SK-N-SH (cell line): Measurements from ENCODE around the gene UBR1. TPM values are rescaled to one million over a fixed set of nuclear protein-coding genes. Genes with fewer than 3 reads are reported as not detected.

Source experiments
- CTCF ChIA-PET: fragments of 300-600, 350-600 bp; formaldehyde crosslinking; extraction: SDS; loops from one replicate; lab custom pipeline; 2021; lab: Yijun Ruan, JAX
- POLR2A ChIA-PET: fragments of 350-600 bp; sonication (Branson Sonifier 250); formaldehyde crosslinking; extraction: SDS; loops from one replicate; lab custom pipeline; 2020; ENCODE audit warnings: antibody characterized with exemption, inconsistent platforms; lab: Yijun Ruan, JAX
- DNase-seq: peaks from one replicate; pipeline ENCODE4 v3.0.0; 2012
- H2AFZ ChIP-seq: fragments of 200-600 bp; sonication (generic); 2 replicates; pipeline ENCODE4 v1.8.1; 2016; ENCODE audit warnings: antibody characterized with exemption, mild to moderate bottlenecking, low read depth
- H3F3A ChIP-seq: fragments of 200-600 bp; sonication (generic); replicated peaks from 2 replicates; pipeline ENCODE3; 2016; ENCODE audit warnings: antibody characterized with exemption, mild to moderate bottlenecking; ENCODE audit not compliant: insufficient read depth
- H3K27ac ChIP-seq, 2 experiments: fragments of 200-500 bp in 1 of 2; fragments of 200-600 bp in 1 of 2; sonication (Bioruptor generic) in 1 of 2; sonication (generic), shearing (Covaris generic) in 1 of 2; 2 replicates each; pipeline versions ENCODE4 v1.5.1 to v1.6.1; 2014 to 2016; ENCODE audit warnings: low read depth in 2 of 2, inconsistent platforms in 1 of 2, low read length in 1 of 2, mild to moderate bottlenecking in 1 of 2, mixed read lengths in 1 of 2
- H3K27me3 ChIP-seq: fragments of 200-600 bp; sonication (generic), shearing (Covaris generic); 2 replicates; pipeline ENCODE4 v1.6.1; 2016; ENCODE audit warnings: mixed run types; ENCODE audit not compliant: insufficient read depth
- H3K36me3 ChIP-seq, 2 experiments: fragments of 200-500 bp in 1 of 2; fragments of 200-600 bp in 1 of 2; sonication (Bioruptor generic) in 1 of 2; sonication (generic) in 1 of 2; replicated peaks in 1 of 2; 2 replicates each; pipeline versions ENCODE3 to v1.5.1; 2014 to 2016; ENCODE audit warnings: low read length in 1 of 2, mild to moderate bottlenecking in 1 of 2; ENCODE audit not compliant: insufficient read depth in 2 of 2, control insufficient read depth in 1 of 2
- H3K4me1 ChIP-seq, 2 experiments: fragments of 200-500 bp in 1 of 2; fragments of 200-600 bp in 1 of 2; sonication (Bioruptor generic) in 1 of 2; sonication (generic), shearing (Covaris generic) in 1 of 2; 2 replicates each; pipeline versions ENCODE4 v1.5.1 to v1.6.1; 2014 to 2016; ENCODE audit warnings: low read depth in 1 of 2, low read length in 1 of 2, mixed run types in 1 of 2; ENCODE audit not compliant: insufficient read depth in 2 of 2, control insufficient read depth in 1 of 2
- H3K4me2 ChIP-seq: fragments of 200-600 bp; sonication (generic), shearing (Covaris generic); 2 replicates; pipeline ENCODE4 v1.6.1; 2017; ENCODE audit warnings: mixed run types
- H3K4me3 ChIP-seq, 2 experiments: fragments of 200-500 bp in 1 of 2; fragments of 200-600 bp in 1 of 2; sonication (Bioruptor generic) in 1 of 2; sonication (generic), shearing (Covaris generic) in 1 of 2; 2 replicates each; pipeline versions ENCODE4 v1.5.1 to v1.8.1; 2014 to 2016; ENCODE audit warnings: low read depth in 2 of 2, inconsistent platforms in 1 of 2, low read length in 1 of 2, mild to moderate bottlenecking in 1 of 2, mixed read lengths in 1 of 2, moderate library complexity in 1 of 2
- H3K79me2 ChIP-seq: fragments of 200-600 bp; sonication (generic); 2 replicates; pipeline ENCODE4 v1.8.1; 2017; ENCODE audit warnings: mild to moderate bottlenecking; ENCODE audit not compliant: insufficient read depth
- H3K9ac ChIP-seq: fragments of 200-600 bp; sonication (generic); 2 replicates; pipeline ENCODE4 v1.6.1; 2017; ENCODE audit warnings: mixed run types
- H3K9me2 ChIP-seq: fragments of 200-600 bp; sonication (generic); 2 replicates; pipeline ENCODE4 v1.6.1; 2017; ENCODE audit warnings: mixed run types
- H3K9me3 ChIP-seq: fragments of 200-600 bp; sonication (generic); 2 replicates; pipeline ENCODE4 v1.6.1; 2017; ENCODE audit warnings: mixed run types, mild to moderate bottlenecking, moderate library complexity
- H4K20me1 ChIP-seq: fragments of 200-600 bp; sonication (generic); 2 replicates; pipeline ENCODE4 v1.6.1; 2017; ENCODE audit warnings: mild to moderate bottlenecking, mixed run types; ENCODE audit not compliant: insufficient read depth
- CHD2 ChIP-seq: fragments of 150-350 bp; IDR thresholded peaks from 2 replicates; pipeline ENCODE4 v1.6.1; 2018; ENCODE audit warnings: low read length; ENCODE audit not compliant: partially characterized antibody
- EP300 ChIP-seq, 2 experiments: IDR thresholded peaks; 2 replicates each; pipeline versions ENCODE4 v1.4.0 to v1.6.1; 2012; ENCODE audit warnings: borderline replicate concordance in 1 of 2, low read depth in 1 of 2, low read length in 1 of 2
- FOXJ3 ChIP-seq: sonication (generic); formaldehyde crosslinking; IDR thresholded peaks from 2 replicates; pipeline ENCODE4 v1.5.1; 2020; ENCODE audit warnings: mild to moderate bottlenecking, missing genetic modification reagents
- FOXM1 ChIP-seq: IDR thresholded peaks from 2 replicates; pipeline ENCODE4 v1.4.0; 2012; ENCODE audit warnings: low read depth, mild to moderate bottlenecking
- GABPA ChIP-seq: IDR thresholded peaks from 2 replicates; pipeline ENCODE4 v1.4.0; 2012; ENCODE audit warnings: low read depth, mild to moderate bottlenecking
- GATA2 ChIP-seq: sonication (generic); formaldehyde crosslinking; IDR thresholded peaks from 2 replicates; pipeline ENCODE4 v1.5.0; 2020; ENCODE audit warnings: mild to moderate bottlenecking, missing genetic modification reagents
- JUND ChIP-seq: IDR thresholded peaks from 2 replicates; pipeline ENCODE4 v1.4.0; 2012
- MXI1 ChIP-seq: IDR thresholded peaks from 2 replicates; pipeline ENCODE4 v1.6.1; 2012; ENCODE audit warnings: mild to moderate bottlenecking, low read depth, low read length, improper control_type of control experiment
- NFIC ChIP-seq: IDR thresholded peaks from 2 replicates; pipeline ENCODE4 v1.4.0; 2012; ENCODE audit warnings: borderline replicate concordance
- NRF1 ChIP-seq: IDR thresholded peaks from 2 replicates; pipeline ENCODE4 v1.6.1; 2012; ENCODE audit warnings: low read depth, mild to moderate bottlenecking, low read length
- POLR2AphosphoS5 ChIP-seq: IDR thresholded peaks from 2 replicates; pipeline ENCODE4 v1.6.1; 2012; ENCODE audit warnings: low read depth, low read length
- RFX5 ChIP-seq: IDR thresholded peaks from 2 replicates; pipeline ENCODE4 v1.6.1; 2012; ENCODE audit warnings: mild to moderate bottlenecking, improper control_type of control experiment, low read length
- TAF1 ChIP-seq: IDR thresholded peaks from 2 replicates; pipeline ENCODE4 v1.6.1; 2012; ENCODE audit warnings: low read depth, mild to moderate bottlenecking, low read length, moderate library complexity, borderline replicate concordance
- TCF12 ChIP-seq: IDR thresholded peaks from 2 replicates; pipeline ENCODE4 v1.4.0; 2012
- YY1 ChIP-seq: IDR thresholded peaks from 2 replicates; pipeline ENCODE4 v1.4.0; 2012; ENCODE audit warnings: low read depth, mild to moderate bottlenecking
- WGBS: methylation state at CpG from one replicate; pipeline ENCODE4 v1.1.6; 2017; ENCODE audit warnings: low lambda C conversion rate; 5-methylcytosine and 5-hydroxymethylcytosine counted together
- polyA plus RNA-seq, 3 experiments: library from polyadenylated mRNA; depleted of rRNA; stranded (reverse); fragments of >200 nt; gene quantifications; 2 replicates each; pipeline ENCODE4 v1.2.3, GENCODE V29; 2012
- TF ChIP-seq, protein P1 (sequence below): fragments of 150-350 bp; IDR thresholded peaks from 2 replicates; pipeline ENCODE4 v1.6.1; 2016; ENCODE audit warnings: mild to moderate bottlenecking, low read depth, low read length
- TF ChIP-seq, protein P2 (sequence below): IDR thresholded peaks from 2 replicates; pipeline ENCODE4 v1.4.0; 2012; ENCODE audit warnings: low read depth
- TF ChIP-seq, protein P3 (sequence below): IDR thresholded peaks from 2 replicates; pipeline ENCODE4 v1.4.0; 2012; ENCODE audit warnings: low read depth, borderline replicate concordance

Gene UBR1
- polyA plus RNA-seq, 1 of the 3 experiments (the other 2 are of a cell fraction), result 3.7 TPM

DNA sequence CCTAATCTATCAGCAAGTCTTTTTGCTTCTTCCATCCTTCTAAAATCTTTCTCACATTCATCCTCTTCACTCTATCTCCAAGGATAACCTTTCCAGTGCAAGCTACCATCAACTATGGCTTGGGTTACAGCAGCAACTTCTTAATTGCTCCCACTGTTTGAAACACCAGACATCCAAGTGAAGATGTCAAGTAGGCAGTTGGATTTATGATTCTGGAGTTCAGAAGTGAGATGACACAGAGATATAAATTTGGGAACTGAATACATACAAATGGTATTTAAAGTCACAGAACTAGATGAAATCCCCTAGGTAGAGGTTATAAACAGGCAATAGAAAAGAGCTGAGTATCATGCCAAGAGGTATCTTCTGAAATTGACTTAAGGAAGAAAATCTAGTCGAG, 3.7 kb downstream of the UBR1 start:
- Histone ChIP-seq H3K27ac (no peak overlapping the region), H3K9me3 (no peaks in the 10 kb centered on the region), H3K4me1 (peaks cover 0 to 4% of the 10 kb centered on the region in 2 experiments; a peak in 2 of 4 replicates), H3K4me2 (no peak overlapping the region), H3K9ac (no peak overlapping the region), H4K20me1 (no peaks in the 10 kb centered on the region), H3K9me2 (no peaks in the 10 kb centered on the region), H3K79me2 (peaks cover 86% of the 10 kb centered on the region), H3K27me3 (no peaks in the 10 kb centered on the region), H3F3A (no peaks in the 10 kb centered on the region), H2AFZ (no peak overlapping the region), H3K36me3 (peaks cover 7 to 11% of the 10 kb centered on the region in 2 experiments), H3K4me3 (no peak overlapping the region)
- WGBS, result 100% methylated on average over 1 of the region's 1 CpG
- POLR2A ChIA-PET, result no interaction called here
- CTCF ChIA-PET, result no interaction called here
- DNase-seq, result no peak
- no peak for TF ChIP-seq NFIC

DNA sequence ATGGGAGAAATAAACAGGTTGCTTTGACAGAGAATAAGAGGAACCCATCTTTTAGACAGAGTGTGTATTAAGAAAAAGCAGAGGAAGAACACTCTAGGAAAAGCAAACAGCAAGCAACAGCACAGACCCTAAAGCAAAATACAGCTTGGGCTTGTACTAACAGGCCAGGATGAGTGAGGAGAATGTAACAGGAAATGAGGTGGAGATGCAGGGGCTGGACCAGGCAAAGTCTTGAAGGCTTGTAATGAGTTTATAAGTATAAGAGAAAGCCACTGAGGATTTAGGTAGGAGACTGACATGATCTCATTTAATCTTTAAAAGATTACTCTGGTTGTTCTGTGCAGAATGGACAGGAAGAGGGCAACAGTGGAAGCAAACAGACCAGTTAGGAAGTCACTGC, 4.9 kb downstream of the UBR1 start:
- Histone ChIP-seq H3K79me2 (peaks cover 98% of the 10 kb centered on the region), H3K9me2 (no peaks in the 10 kb centered on the region), H3K4me2 (no peak overlapping the region), H3F3A (no peaks in the 10 kb centered on the region), H3K9ac (no peak overlapping the region), H4K20me1 (no peaks in the 10 kb centered on the region), H3K9me3 (no peaks in the 10 kb centered on the region), H2AFZ (no peak overlapping the region), H3K27me3 (no peaks in the 10 kb centered on the region), H3K36me3 (peaks cover 7 to 11% of the 10 kb centered on the region in 2 experiments), H3K4me1 (peaks cover 0 to 4% of the 10 kb centered on the region in 2 experiments; a peak in 3 of 4 replicates), H3K4me3 (no peak overlapping the region), H3K27ac (no peak overlapping the region)
- CTCF ChIA-PET, result no interaction called here
- no peak for TF ChIP-seq MXI1
- no peak for TF ChIP-seq EP300 (IDR thresholded peaks at IDR 0.05; ENCODE audit: borderline replicate concordance in 1 of 2, low read depth in 1 of 2, low read length in 1 of 2)
- no peak for TF ChIP-seq TAF1
- no peak for TF ChIP-seq GABPA
- no peak for TF ChIP-seq GATA2 (CRISPR knock-in tag)
- no peak for TF ChIP-seq NFIC
- no peak for TF ChIP-seq RFX5
- POLR2A ChIA-PET, result no interaction called here
- DNase-seq, result no peak

DNA sequence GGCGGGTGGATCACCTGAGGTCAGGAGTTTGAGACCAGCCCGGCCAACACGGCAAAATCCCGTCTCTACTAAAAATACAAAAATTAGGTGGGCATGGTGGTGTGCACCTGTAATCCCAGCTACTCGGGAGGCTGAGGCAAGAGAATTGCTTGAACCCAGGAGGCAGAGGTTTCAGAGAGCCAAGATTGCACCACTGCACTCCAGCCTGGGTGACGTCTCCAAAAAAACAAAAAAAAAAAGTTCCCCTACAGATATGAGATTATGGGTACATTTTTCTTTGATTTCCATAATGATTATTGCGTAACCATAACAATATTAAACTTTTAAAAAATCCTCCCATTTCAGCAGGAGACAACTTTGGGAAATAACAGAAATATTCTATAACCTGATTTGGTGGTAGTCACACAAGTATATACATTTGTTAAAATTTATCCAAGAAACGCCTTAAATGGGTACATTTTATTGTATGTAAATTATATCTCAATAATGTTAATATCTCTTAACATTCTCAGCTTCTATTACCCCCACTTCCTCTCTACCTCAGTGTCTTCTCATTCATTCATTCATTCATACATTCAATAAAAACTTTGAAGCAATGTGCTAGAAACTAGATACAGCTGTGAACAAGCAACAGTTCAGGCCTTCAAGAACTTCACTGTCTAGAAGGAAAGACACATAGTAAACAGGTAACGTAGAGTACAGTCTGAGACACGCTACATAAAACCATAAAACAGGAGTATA, 6.6 kb downstream of the UBR1 start:
- CTCF ChIA-PET, result no interaction called here
- no peaks in the 10 kb centered on the region for H3K9me2 ChIP-seq

More for the DNA sequence above, 6.6 kb downstream of the UBR1 start:
- H3K36me3 ChIP-seq, result peaks cover 7 to 14% of the 10 kb centered on the region in 2 experiments
- H3K4me2 ChIP-seq, result no peak overlapping the region
- H4K20me1 ChIP-seq, result peaks cover 5% of the 10 kb centered on the region; the same call in 1 of the 2 replicates
- peaks cover 0 to 1% of the 10 kb centered on the region in 2 experiments; a peak in 3 of 4 replicates for H3K4me1 ChIP-seq
- no peak overlapping the region for H2AFZ ChIP-seq
- WGBS, result 98% methylated on average over 6 of the region's 10 CpGs
- TF ChIP-seq YY1 (no peak), MXI1 (no peak), NRF1 (no peak), CHD2 (no peak), POLR2AphosphoS5 (no peak), TCF12 (no peak), FOXJ3 (no peak), JUND (no peak), FOXM1 (no peak), RFX5 (no peak)
- TF ChIP-seq, protein P1, sequence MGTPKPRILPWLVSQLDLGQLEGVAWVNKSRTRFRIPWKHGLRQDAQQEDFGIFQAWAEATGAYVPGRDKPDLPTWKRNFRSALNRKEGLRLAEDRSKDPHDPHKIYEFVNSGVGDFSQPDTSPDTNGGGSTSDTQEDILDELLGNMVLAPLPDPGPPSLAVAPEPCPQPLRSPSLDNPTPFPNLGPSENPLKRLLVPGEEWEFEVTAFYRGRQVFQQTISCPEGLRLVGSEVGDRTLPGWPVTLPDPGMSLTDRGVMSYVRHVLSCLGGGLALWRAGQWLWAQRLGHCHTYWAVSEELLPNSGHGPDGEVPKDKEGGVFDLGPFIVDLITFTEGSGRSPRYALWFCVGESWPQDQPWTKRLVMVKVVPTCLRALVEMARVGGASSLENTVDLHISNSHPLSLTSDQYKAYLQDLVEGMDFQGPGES, result no peak
- TF ChIP-seq, protein P2, sequence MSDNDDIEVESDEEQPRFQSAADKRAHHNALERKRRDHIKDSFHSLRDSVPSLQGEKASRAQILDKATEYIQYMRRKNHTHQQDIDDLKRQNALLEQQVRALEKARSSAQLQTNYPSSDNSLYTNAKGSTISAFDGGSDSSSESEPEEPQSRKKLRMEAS, result no peak
- TF ChIP-seq, protein P3, sequence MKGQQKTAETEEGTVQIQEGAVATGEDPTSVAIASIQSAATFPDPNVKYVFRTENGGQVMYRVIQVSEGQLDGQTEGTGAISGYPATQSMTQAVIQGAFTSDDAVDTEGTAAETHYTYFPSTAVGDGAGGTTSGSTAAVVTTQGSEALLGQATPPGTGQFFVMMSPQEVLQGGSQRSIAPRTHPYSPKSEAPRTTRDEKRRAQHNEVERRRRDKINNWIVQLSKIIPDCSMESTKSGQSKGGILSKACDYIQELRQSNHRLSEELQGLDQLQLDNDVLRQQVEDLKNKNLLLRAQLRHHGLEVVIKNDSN, result no peak
- H3K79me2 ChIP-seq, result peaks cover 97% of the 10 kb centered on the region
- no peak overlapping the region for H3K27ac ChIP-seq
- H3K27me3 ChIP-seq, result no peaks in the 10 kb centered on the region
- H3F3A ChIP-seq, result no peaks in the 10 kb centered on the region
- no peak overlapping the region for H3K9ac ChIP-seq
- POLR2A ChIA-PET, result no interaction called here
- no peak overlapping the region for H3K4me3 ChIP-seq
- DNase-seq, result no peak
- no peaks in the 10 kb centered on the region for H3K9me3 ChIP-seq
